H1 (cell line): Measurements from ENCODE around the gene OSBPL5. TPM values are rescaled to one million over a fixed set of nuclear protein-coding genes. Genes with fewer than 3 reads are reported as not detected.

Experiments used
- CTCF ChIA-PET: fragments of 300-600 bp; sonication (Branson Sonifier 250); formaldehyde crosslinking; loops from one replicate; lab custom pipeline; 2021; ENCODE audit not compliant: partially characterized antibody; lab: Charles Lee
- POLR2A ChIA-PET: fragments of 300-600 bp; sonication (Branson Sonifier 250); formaldehyde crosslinking; loops from one replicate; lab custom pipeline; 2021; ENCODE audit warnings: inconsistent platforms; ENCODE audit not compliant: partially characterized antibody; lab: Charles Lee
- DNase-seq, 2 experiments: peaks; one replicate each; pipeline versions ENCODE4 v3.0.0 to v3.0.0-alpha.2; 2010 to 2022; ENCODE audit warnings: low spot score in 2 of 2, low read depth in 1 of 2, mixed read lengths in 1 of 2
- FAIRE-seq: peaks from 2 replicates; lab custom pipeline; 2011; peaks lifted over from hg19 to GRCh38; lab: Jason Lieb, UNC
- H2AFZ ChIP-seq: 2 replicates; pipeline ENCODE4 v1.8.1; 2012; ENCODE audit warnings: low read length, inconsistent platforms
- H2AK5ac ChIP-seq: 2 replicates; pipeline ENCODE4 v1.6.1; 2013; ENCODE audit warnings: low read depth, low read length
- H2BK120ac ChIP-seq: replicated peaks from 2 replicates; pipeline ENCODE3; 2013; ENCODE audit warnings: low read depth, low read length, inconsistent platforms
- H2BK12ac ChIP-seq: 2 replicates; pipeline ENCODE4 v1.6.1; 2013; ENCODE audit warnings: low read depth, low read length
- H2BK15ac ChIP-seq: 2 replicates; pipeline ENCODE4 v1.6.1; 2013; ENCODE audit warnings: low read length
- H2BK20ac ChIP-seq: 2 replicates; pipeline ENCODE4 v1.6.1; 2013; ENCODE audit warnings: low read length
- H2BK5ac ChIP-seq: 2 replicates; pipeline ENCODE4 v1.6.1; 2013; ENCODE audit warnings: low read depth, low read length
- H3K14ac ChIP-seq: 2 replicates; pipeline ENCODE4 v1.6.1; 2013; ENCODE audit warnings: inconsistent platforms; ENCODE audit not compliant: insufficient read length
- H3K18ac ChIP-seq: 2 replicates; pipeline ENCODE4 v1.6.1; 2013; ENCODE audit warnings: low read length; ENCODE audit errors: extremely low read depth
- H3K23ac ChIP-seq: 2 replicates; pipeline ENCODE4 v1.6.1; 2013; ENCODE audit warnings: inconsistent platforms; ENCODE audit not compliant: insufficient read length
- H3K23me2 ChIP-seq: 2 replicates; pipeline ENCODE4 v1.6.1; 2013; ENCODE audit warnings: low read depth, low read length
- H3K27ac ChIP-seq: 2 replicates; pipeline ENCODE4 v1.6.1; 2011; ENCODE audit warnings: low read depth, low read length, inconsistent platforms
- H3K27me3 ChIP-seq, 4 experiments: replicated peaks in 1 of 4; 1 replicate in 1 of 4; 2 replicates in 3 of 4; pipeline versions ENCODE4 v1.6.1 to v1.8.1; 2011 to 2013; ENCODE audit warnings: low read length in 3 of 4, mild to moderate bottlenecking in 3 of 4, inconsistent platforms in 2 of 4, mixed read lengths in 2 of 4, moderate library complexity in 1 of 4; ENCODE audit not compliant: control insufficient read depth in 3 of 4, insufficient read depth in 3 of 4; ENCODE audit errors: extremely low read depth in 1 of 4
- H3K36me3 ChIP-seq, 4 experiments: 2 replicates each; pipeline versions ENCODE4 v1.6.1 to v1.8.1; 2011 to 2013; ENCODE audit warnings: mild to moderate bottlenecking in 4 of 4, low read length in 3 of 4, moderate library complexity in 2 of 4, control low read depth in 1 of 4, inconsistent platforms in 1 of 4; ENCODE audit not compliant: insufficient read depth in 4 of 4, control insufficient read depth in 2 of 4
- H3K4ac ChIP-seq: replicated peaks from 2 replicates; pipeline ENCODE3; 2013; ENCODE audit warnings: low read length, low read depth, mixed read lengths, inconsistent platforms; ENCODE audit not compliant: insufficient read length
- H3K4me1 ChIP-seq, 4 experiments: replicated peaks in 1 of 4; 1 replicate in 1 of 4; 2 replicates in 3 of 4; pipeline versions ENCODE4 v1.6.1 to v1.8.1; 2011 to 2013; ENCODE audit warnings: low read length in 3 of 4, inconsistent platforms in 2 of 4, mixed read lengths in 1 of 4; ENCODE audit not compliant: insufficient read depth in 4 of 4, control insufficient read depth in 3 of 4
- H3K4me2 ChIP-seq, 2 experiments: 2 replicates each; pipeline versions ENCODE4 v1.6.1 to v1.8.1; 2011 to 2013; ENCODE audit warnings: low read depth in 2 of 2, low read length in 2 of 2, control low read depth in 1 of 2, inconsistent platforms in 1 of 2, mild to moderate bottlenecking in 1 of 2; ENCODE audit not compliant: insufficient read depth in 1 of 2
- H3K4me3 ChIP-seq, 4 experiments: fragments of 200-600, 300-600 bp in 1 of 4; sonication (generic), shearing (Covaris generic), sonication (Bioruptor Twin) in 1 of 4; 2 replicates each; pipeline versions ENCODE4 v1.5.1 to v1.8.1; 2011 to 2016; ENCODE audit warnings: low read length in 4 of 4, low read depth in 3 of 4, control low read depth in 2 of 4, inconsistent platforms in 2 of 4, mild to moderate bottlenecking in 2 of 4, mixed read lengths in 1 of 4, moderate library complexity in 1 of 4; ENCODE audit not compliant: insufficient read depth in 2 of 4; ENCODE audit errors: extremely low read depth in 1 of 4
- H3K56ac ChIP-seq: replicated peaks from 2 replicates; pipeline ENCODE3; 2013; ENCODE audit warnings: low read depth, mild to moderate bottlenecking, mixed read lengths, low read length, inconsistent platforms; ENCODE audit not compliant: insufficient read length
- H3K79me1 ChIP-seq: 2 replicates; pipeline ENCODE4 v1.6.1; 2013; ENCODE audit warnings: low read depth, low read length, control low read depth
- H3K79me2 ChIP-seq, 2 experiments: 2 replicates each; pipeline versions ENCODE4 v1.6.1 to v1.8.1; 2012 to 2013; ENCODE audit warnings: low read length in 2 of 2, mild to moderate bottlenecking in 2 of 2, inconsistent platforms in 1 of 2; ENCODE audit not compliant: insufficient read depth in 2 of 2, control insufficient read depth in 1 of 2
- H3K9ac ChIP-seq, 4 experiments: replicated peaks in 1 of 4; 1 replicate in 1 of 4; 2 replicates in 3 of 4; pipeline versions ENCODE4 v1.6.1 to v1.8.1; 2011 to 2013; ENCODE audit warnings: low read depth in 3 of 4, low read length in 3 of 4, control low read depth in 2 of 4, mild to moderate bottlenecking in 2 of 4, moderate library complexity in 2 of 4, inconsistent platforms in 1 of 4; ENCODE audit errors: extremely low read depth in 1 of 4
- H3K9me3 ChIP-seq, 2 experiments: 2 replicates each; pipeline versions ENCODE4 v1.6.1 to v1.8.1; 2012 to 2013; ENCODE audit warnings: mild to moderate bottlenecking in 2 of 2, moderate library complexity in 2 of 2, control low read depth in 1 of 2, inconsistent platforms in 1 of 2, low read depth in 1 of 2, low read length in 1 of 2, mixed read lengths in 1 of 2; ENCODE audit not compliant: insufficient read depth in 2 of 2
- H4K20me1 ChIP-seq, 2 experiments: replicated peaks in 1 of 2; 2 replicates each; pipeline versions ENCODE3 to v1.8.1; 2011 to 2013; ENCODE audit warnings: inconsistent platforms in 2 of 2, low read length in 2 of 2, mild to moderate bottlenecking in 1 of 2; ENCODE audit not compliant: insufficient read depth in 2 of 2, control insufficient read depth in 1 of 2
- H4K5ac ChIP-seq: 2 replicates; pipeline ENCODE4 v1.6.1; 2013; ENCODE audit warnings: low read length, low read depth, mixed read lengths, inconsistent platforms; ENCODE audit not compliant: insufficient read length
- H4K8ac ChIP-seq: 2 replicates; pipeline ENCODE4 v1.8.0; 2013; ENCODE audit warnings: mild to moderate bottlenecking, moderate library complexity, low read length, inconsistent platforms; ENCODE audit not compliant: insufficient read depth; ENCODE audit errors: extremely low read depth
- H4K91ac ChIP-seq: replicated peaks from 2 replicates; pipeline ENCODE3; 2013; ENCODE audit warnings: low read length, mixed read lengths, inconsistent platforms; ENCODE audit not compliant: insufficient read length
- CREB1 ChIP-seq: IDR thresholded peaks from 2 replicates; pipeline ENCODE4 v1.6.1; 2012; ENCODE audit warnings: inconsistent platforms
- KDM4A ChIP-seq: IDR thresholded peaks from one replicate; pipeline ENCODE4 v1.7.1; 2012; ENCODE audit warnings: low read depth, mild to moderate bottlenecking, moderate library complexity, low read length, inconsistent platforms; ENCODE audit not compliant: severe bottlenecking
- SIX5 ChIP-seq: IDR thresholded peaks from 2 replicates; pipeline ENCODE4 v1.6.1; 2011; ENCODE audit warnings: mild to moderate bottlenecking, low read depth, low read length
- TEAD4 ChIP-seq: IDR thresholded peaks from 2 replicates; pipeline ENCODE4 v1.6.1; 2012; ENCODE audit warnings: low read depth, low read length, inconsistent platforms, mixed read lengths
- WGBS, 2 experiments: shearing (Covaris generic) in 1 of 2; methylation state at CpG; one replicate each; pipeline versions ENCODE4 v1.1.6 to v1.1.7; 2013 to 2015; ENCODE audit warnings: low lambda C conversion rate in 2 of 2, mixed read lengths in 2 of 2, inconsistent platforms in 1 of 2, low coverage in 1 of 2, missing lambda C conversion rate in 1 of 2; ENCODE audit not compliant: insufficient replicate concordance in 2 of 2, insufficient coverage in 1 of 2, insufficient read length in 1 of 2; ENCODE audit errors: extremely low coverage in 1 of 2, missing lambda C conversion rate in 1 of 2; 5-methylcytosine and 5-hydroxymethylcytosine counted together
- polyA plus RNA-seq, 7 experiments: library from polyadenylated mRNA; depleted of rRNA in 3 of 7; stranded (reverse) in 5 of 7; unstranded in 2 of 7; fragments of >200 nt in 5 of 7; fragments of 200-250 nt in 2 of 7; gene quantifications; 1 replicate in 5 of 7; 2 replicates in 1 of 7; 4 replicates in 1 of 7; pipeline versions ENCODE4 v1.2.1 to v1.2.3, GENCODE V29; 2011 to 2013; ENCODE audit warnings: missing spikeins in 2 of 7, mixed read lengths in 2 of 7
- total RNA-seq: library from RNA; stranded (reverse); fragmentation: NEBNext Ultra II Directional; extraction: Animal tissue kit (Norgen Biotek cat#: 25700); gene quantifications from 2 replicates; pipeline ENCODE4 v1.2.1, GENCODE V29; 2021

Gene OSBPL5
- total and polyA plus RNA-seq, 2 of the 8 experiments (the other 6 are each of a cell fraction or from before 2014, with no cell fraction given): 3.4 to 9.9 TPM

DNA sequence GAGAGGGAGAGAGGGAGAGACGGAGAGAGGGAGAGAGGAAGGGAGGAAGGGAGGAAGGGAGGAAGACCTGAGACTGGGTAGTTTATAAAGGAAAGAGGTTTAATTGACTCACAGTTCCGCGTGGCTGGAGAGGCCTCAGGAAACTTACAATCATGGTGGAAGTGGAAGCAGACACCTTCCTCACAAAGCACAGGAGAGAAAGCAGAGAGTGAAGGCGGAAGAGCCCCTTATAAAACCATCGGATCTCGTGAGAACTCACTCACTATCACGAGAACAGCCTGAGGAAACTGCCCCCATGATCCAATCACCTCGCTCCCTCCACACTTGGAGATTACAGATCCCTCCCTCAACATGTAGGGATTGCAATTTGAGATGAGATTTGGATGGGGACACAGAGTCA, 95.7 kb downstream of the OSBPL5 start:
- no peak overlapping the region for H2BK120ac ChIP-seq
- H2AFZ ChIP-seq: 0 out of 2 replicates have a peak overlapping the region, but pooled peaks have one; percentile 13
- H4K20me1 ChIP-seq: no peaks in the 10 kb centered on the region
- no peak overlapping the region for H2BK15ac ChIP-seq
- POLR2A ChIA-PET: interaction anchor here (1.0 kb wide), 2 partner anchors 11 to 141 kb away, joined by 4 to 5 read pairs; no protein-coding TSS in a partner anchor
- TF ChIP-seq CREB1: no peak
- no peak for TF ChIP-seq SIX5
- no peak for TF ChIP-seq KDM4A
- TF ChIP-seq TEAD4: no peak
- H3K14ac ChIP-seq: no peak overlapping the region
- H2AK5ac ChIP-seq: no peak overlapping the region
- H4K5ac ChIP-seq: no peak overlapping the region
- H3K4me3 ChIP-seq: no peak overlapping the region
- no peaks in the 10 kb centered on the region for H3K27me3 ChIP-seq
- FAIRE-seq: no peak
- peaks cover 8 to 13% of the 10 kb centered on the region in 2 experiments for H3K9me3 ChIP-seq
- H3K36me3 ChIP-seq: no peaks in the 10 kb centered on the region
- H4K91ac ChIP-seq: no peak overlapping the region
- H3K23ac ChIP-seq: no peak overlapping the region
- H3K79me1 ChIP-seq: no peaks in the 10 kb centered on the region
- no peak overlapping the region for H4K8ac ChIP-seq
- H3K18ac ChIP-seq: no peak overlapping the region
- H2BK5ac ChIP-seq: no peak overlapping the region
- no peak overlapping the region for H2BK12ac ChIP-seq
- CTCF ChIA-PET: interaction anchor here (1.0 to 2.5 kb wide), 2 partner anchors 18 to 23 kb away, joined by 3 to 9 read pairs; no protein-coding TSS in a partner anchor
- no peak overlapping the region for H3K4me2 ChIP-seq
- no peak overlapping the region for H3K9ac ChIP-seq
- no peaks in the 10 kb centered on the region for H3K23me2 ChIP-seq
- no peak overlapping the region for H3K4ac ChIP-seq
- no peaks in the 10 kb centered on the region for H3K79me2 ChIP-seq
- H3K56ac ChIP-seq: no peak overlapping the region
- no peak for DNase-seq
- 79% methylated on average over 7 of the region's 8 CpGs; no CpG with 5 or more reads in 1 of the 2 experiments for WGBS, 2 experiments
- no peaks in the 10 kb centered on the region for H3K4me1 ChIP-seq
- no peak overlapping the region for H2BK20ac ChIP-seq
- no peak overlapping the region for H3K27ac ChIP-seq
